ENCODE results near the gene FBXL13. TPM values are rescaled to one million over a fixed set of nuclear protein-coding genes. Genes with fewer than 3 reads are reported as not detected.

Gene FBXL13
- total RNA-seq, 1 experiment from 2014 or later = 1.3 TPM

- H3K36me3 Mint-ChIP-seq (ENCODE audit: insufficient read depth, unreplicated experiment) = no peaks in the 10 kb centered on the region
- no peak overlapping the region for H3K27ac Mint-ChIP-seq (ENCODE audit: unreplicated experiment)
- intact Hi-C loops (cut with micrococcal nuclease; ENCODE audit: unreplicated experiment) = no loop called here
- TF ChIP-seq CTCF (IDR thresholded peaks at IDR 0.05; ENCODE audit: unreplicated experiment) = no peak
- DNase-seq = no peak
- CTCF ChIA-PET = no interaction called here
- H3K9me3 Mint-ChIP-seq (ENCODE audit: low read depth, unreplicated experiment) = no peaks in the 10 kb centered on the region
- no peaks in the 10 kb centered on the region for H3K4me1 Mint-ChIP-seq (ENCODE audit: low read depth, unreplicated experiment)
- H3K27me3 Mint-ChIP-seq (ENCODE audit: unreplicated experiment) = no peaks in the 10 kb centered on the region
- no peak overlapping the region for H3K4me3 Mint-ChIP-seq (ENCODE audit: low read depth, unreplicated experiment)
- BruUV-seq (replicated peaks) = no TSS peak
Observed at GRCh38 chr7:102942868-102943267, 131.7 kb downstream of the FBXL13 start.

- no peak for DNase-seq
- H3K4me1 Mint-ChIP-seq (ENCODE audit: low read depth, unreplicated experiment) = no peaks in the 10 kb centered on the region
- CTCF ChIA-PET = no interaction called here
- H3K36me3 Mint-ChIP-seq (ENCODE audit: insufficient read depth, unreplicated experiment) = no peaks in the 10 kb centered on the region
- no peak overlapping the region for H3K27ac Mint-ChIP-seq (ENCODE audit: unreplicated experiment)
- no peaks in the 10 kb centered on the region for H3K27me3 Mint-ChIP-seq (ENCODE audit: unreplicated experiment)
- intact Hi-C loops (cut with micrococcal nuclease; ENCODE audit: unreplicated experiment) = no loop called here
- TF ChIP-seq CTCF (IDR thresholded peaks at IDR 0.05; ENCODE audit: unreplicated experiment) = no peak
- H3K9me3 Mint-ChIP-seq (ENCODE audit: low read depth, unreplicated experiment) = no peaks in the 10 kb centered on the region
- no TSS peak for BruUV-seq (replicated peaks)
- no peak overlapping the region for H3K4me3 Mint-ChIP-seq (ENCODE audit: low read depth, unreplicated experiment)
Observed at GRCh38 chr7:102942181-102942866, 132.3 kb downstream of the FBXL13 start.

GRCh38 chr7:102938679-102939078, 135.9 kb downstream of the FBXL13 start:
- BruUV-seq (replicated peaks) = no TSS peak
- Mint-ChIP-seq H3K27ac (ENCODE audit: unreplicated experiment) (no peak overlapping the region), H3K9me3 (ENCODE audit: low read depth, unreplicated experiment) (no peaks in the 10 kb centered on the region), H3K36me3 (ENCODE audit: insufficient read depth, unreplicated experiment) (no peaks in the 10 kb centered on the region), H3K4me3 (ENCODE audit: low read depth, unreplicated experiment) (no peak overlapping the region), H3K4me1 (ENCODE audit: low read depth, unreplicated experiment) (no peaks in the 10 kb centered on the region), H3K27me3 (ENCODE audit: unreplicated experiment) (no peaks in the 10 kb centered on the region)
- CTCF ChIA-PET = no interaction called here
- intact Hi-C loops (cut with micrococcal nuclease; ENCODE audit: unreplicated experiment) = no loop called here
- no peak for TF ChIP-seq CTCF (IDR thresholded peaks at IDR 0.05; ENCODE audit: unreplicated experiment)
- no peak for DNase-seq

GRCh38 chr7:102935450-102936115, 139.0 kb downstream of the FBXL13 start:
- Mint-ChIP-seq H3K27me3 (ENCODE audit: unreplicated experiment) (no peaks in the 10 kb centered on the region), H3K4me3 (ENCODE audit: low read depth, unreplicated experiment) (no peak overlapping the region), H3K27ac (ENCODE audit: unreplicated experiment) (no peak overlapping the region), H3K9me3 (ENCODE audit: low read depth, unreplicated experiment) (no peaks in the 10 kb centered on the region), H3K36me3 (ENCODE audit: insufficient read depth, unreplicated experiment) (no peaks in the 10 kb centered on the region), H3K4me1 (ENCODE audit: low read depth, unreplicated experiment) (no peaks in the 10 kb centered on the region)
- intact Hi-C loops (cut with micrococcal nuclease; ENCODE audit: unreplicated experiment) = no loop called here
- no TSS peak for BruUV-seq (replicated peaks)
- no peak for DNase-seq
- CTCF ChIA-PET = no interaction called here
- TF ChIP-seq CTCF (IDR thresholded peaks at IDR 0.05; ENCODE audit: unreplicated experiment) = no peak
